Dermis lymphatic vessel endothelial cell (primary cell): Measurements from ENCODE around the gene PTPN2. TPM values are rescaled to one million over a fixed set of nuclear protein-coding genes. Genes with fewer than 3 reads are reported as not detected.

Experiments
- total RNA-seq: library from RNA; depleted of rRNA; stranded (reverse); fragments of >200 nt; gene quantifications from 2 replicates; pipeline ENCODE4 v1.2.1, GENCODE V29; 2014

PTPN2 gene
- total RNA-seq: 16.7 and 20.8 TPM in 2 replicates

DNA sequence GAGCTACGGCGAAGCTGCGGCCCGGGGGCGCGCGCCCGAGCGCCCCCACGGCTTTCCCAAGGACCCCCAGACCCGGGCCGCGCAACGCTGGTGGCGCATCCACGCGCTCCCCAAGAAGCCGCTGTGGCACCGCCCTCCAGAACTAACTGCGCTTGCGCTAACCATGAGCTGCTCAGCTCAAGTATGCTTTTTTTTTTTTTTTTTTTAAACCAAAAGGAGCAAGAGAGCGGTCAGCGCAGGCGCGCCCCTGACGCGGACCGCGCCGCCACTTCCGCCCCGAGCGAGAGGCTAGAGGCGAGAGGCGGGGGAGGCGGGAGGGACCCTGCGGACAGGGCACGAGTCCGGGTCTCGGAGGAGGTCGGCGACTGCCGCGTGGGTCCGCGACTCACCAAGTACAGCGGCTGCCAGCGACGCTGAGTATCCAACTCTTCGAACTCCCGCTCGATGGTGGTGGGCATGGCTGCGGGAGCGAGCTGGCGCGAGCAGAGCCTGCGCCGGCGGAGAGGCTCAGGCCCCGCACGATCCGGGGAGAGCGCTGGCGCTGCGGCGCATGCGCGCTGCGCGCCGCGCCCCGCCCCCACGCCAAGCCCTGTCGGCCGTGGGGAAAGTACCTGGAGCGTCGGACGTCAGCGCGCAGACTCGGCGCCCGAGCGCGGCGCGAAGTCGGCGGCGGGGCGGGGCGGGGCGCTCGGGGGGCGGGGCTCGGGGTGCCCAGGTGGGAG lies at the start of gene PTPN2:
Gene PTPN2, minus strand, starts transcription at position 554 of the 722 bp plus-strand sequence. Its CDS starts 96 bp downstream, at position 458.

Other genes with a start within 250 kb of the PTPN2 start
- gene SPIRE1, start 226.1 kb downstream of the PTPN2 start, total RNA-seq: 11.1 and 19.6 TPM in 2 replicates
- gene CEP76, start 181.5 kb downstream of the PTPN2 start, total RNA-seq: 11.4 and 15.3 TPM in 2 replicates
- gene PSMG2, start 181.2 kb downstream of the PTPN2 start, total RNA-seq: 67.5 and 95.9 TPM in 2 replicates
- gene SEH1L, start 63.8 kb upstream of the PTPN2 start, total RNA-seq: 50.9 and 61.6 TPM in 2 replicates
- 23.9 and 27.8 TPM in 2 replicates for gene CEP192, start 107.1 kb upstream of the PTPN2 start, total RNA-seq